H1 (cell line): ENCODE measurements around the gene SGMS2.

ENCODE experiments used
- EZH2 ChIP-seq: fragments of 200-600 bp; sonication (generic); IDR thresholded peaks from 2 replicates; pipeline ENCODE4 v1.7.1; 2012; ENCODE audit warnings: low read depth, mild to moderate bottlenecking, moderate library complexity, low read length, inconsistent platforms; ENCODE audit not compliant: severe bottlenecking
- JUN ChIP-seq: IDR thresholded peaks from 2 replicates; pipeline ENCODE4 v1.6.1; 2011; ENCODE audit warnings: low read depth, mild to moderate bottlenecking, improper control_type of control experiment, low read length
- NANOG ChIP-seq: IDR thresholded peaks from 2 replicates; pipeline ENCODE4 v1.6.1; 2011; ENCODE audit warnings: low read length, low read depth, mild to moderate bottlenecking, inconsistent platforms; ENCODE audit not compliant: insufficient read depth, poor library complexity, severe bottlenecking
- POLR2AphosphoS5 ChIP-seq: IDR thresholded peaks from 2 replicates; pipeline ENCODE4 v1.6.1; 2011; ENCODE audit warnings: low read depth, low read length
- RAD21 ChIP-seq, 2 experiments: IDR thresholded peaks in 1 of 2; conservative IDR thresholded peaks in 1 of 2; 2 replicates each; pipeline ENCODE4 v1.6.1; 2011; ENCODE audit warnings: low read depth in 2 of 2, low read length in 2 of 2, improper control_type of control experiment in 1 of 2, inconsistent platforms in 1 of 2, mild to moderate bottlenecking in 1 of 2, moderate library complexity in 1 of 2
- TAF1 ChIP-seq: IDR thresholded peaks from 2 replicates; pipeline ENCODE4 v1.6.1; 2011; ENCODE audit warnings: mild to moderate bottlenecking, low read depth, low read length
- TF ChIP-seq, protein P1 (sequence below), 3 experiments: IDR thresholded peaks; 1 replicate in 2 of 3; 2 replicates in 1 of 3; pipeline versions ENCODE4 v1.5.1 to v1.6.1; 2011; ENCODE audit warnings: low read length in 3 of 3, mild to moderate bottlenecking in 3 of 3, inconsistent platforms in 2 of 3, low read depth in 1 of 3, moderate library complexity in 1 of 3; ENCODE audit not compliant: insufficient read depth in 1 of 3; ENCODE audit errors: control extremely low read depth in 1 of 3
- TF ChIP-seq, protein P2 (sequence below): IDR thresholded peaks from 2 replicates; pipeline ENCODE4 v1.6.1; 2012; ENCODE audit warnings: inconsistent platforms

DNA sequence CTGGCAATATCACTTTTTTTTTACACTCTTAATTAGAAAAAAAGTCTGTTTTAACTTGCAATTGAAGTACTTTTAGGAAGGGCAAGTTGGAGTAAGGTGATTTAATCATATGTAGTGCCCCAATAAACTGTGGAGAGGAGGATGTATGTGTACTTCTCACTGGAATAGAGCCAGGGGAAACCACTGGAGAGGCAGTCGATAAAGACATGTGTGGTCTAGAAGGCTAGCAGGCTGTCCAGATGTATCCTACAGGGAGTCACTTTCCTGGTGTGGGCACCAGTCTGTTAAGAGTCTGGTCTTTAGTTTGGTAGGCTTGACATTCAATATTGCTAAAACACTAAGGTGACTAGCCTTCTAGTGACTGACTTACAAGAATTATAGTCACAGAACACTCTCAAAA is 9.6 kb upstream of the SGMS2 start:
- TF ChIP-seq, protein P1, sequence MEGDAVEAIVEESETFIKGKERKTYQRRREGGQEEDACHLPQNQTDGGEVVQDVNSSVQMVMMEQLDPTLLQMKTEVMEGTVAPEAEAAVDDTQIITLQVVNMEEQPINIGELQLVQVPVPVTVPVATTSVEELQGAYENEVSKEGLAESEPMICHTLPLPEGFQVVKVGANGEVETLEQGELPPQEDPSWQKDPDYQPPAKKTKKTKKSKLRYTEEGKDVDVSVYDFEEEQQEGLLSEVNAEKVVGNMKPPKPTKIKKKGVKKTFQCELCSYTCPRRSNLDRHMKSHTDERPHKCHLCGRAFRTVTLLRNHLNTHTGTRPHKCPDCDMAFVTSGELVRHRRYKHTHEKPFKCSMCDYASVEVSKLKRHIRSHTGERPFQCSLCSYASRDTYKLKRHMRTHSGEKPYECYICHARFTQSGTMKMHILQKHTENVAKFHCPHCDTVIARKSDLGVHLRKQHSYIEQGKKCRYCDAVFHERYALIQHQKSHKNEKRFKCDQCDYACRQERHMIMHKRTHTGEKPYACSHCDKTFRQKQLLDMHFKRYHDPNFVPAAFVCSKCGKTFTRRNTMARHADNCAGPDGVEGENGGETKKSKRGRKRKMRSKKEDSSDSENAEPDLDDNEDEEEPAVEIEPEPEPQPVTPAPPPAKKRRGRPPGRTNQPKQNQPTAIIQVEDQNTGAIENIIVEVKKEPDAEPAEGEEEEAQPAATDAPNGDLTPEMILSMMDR (IDR thresholded peaks at IDR 0.05; ENCODE audit: control extremely low read depth in 1 of 3, insufficient read depth in 1 of 3, low read depth in 1 of 3, low read length in 3 of 3), result no peak
- TF ChIP-seq NANOG (no peak), TAF1 (no peak), JUN (no peak), EZH2 (no peak), RAD21 (IDR thresholded peaks at IDR 0.05 in 1 of 2, conservative IDR thresholded peaks at IDR 0.05 in 1 of 2; ENCODE audit: low read depth in 2 of 2, low read length in 2 of 2) (no peak), POLR2AphosphoS5 (no peak)
- TF ChIP-seq, protein P2, sequence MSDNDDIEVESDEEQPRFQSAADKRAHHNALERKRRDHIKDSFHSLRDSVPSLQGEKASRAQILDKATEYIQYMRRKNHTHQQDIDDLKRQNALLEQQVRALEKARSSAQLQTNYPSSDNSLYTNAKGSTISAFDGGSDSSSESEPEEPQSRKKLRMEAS, result no peak
